Esophagus muscularis mucosa (tissue), 4 donors: Measurements from ENCODE around the gene JADE2. TPM values are rescaled to one million over a fixed set of nuclear protein-coding genes. Genes with fewer than 3 reads are reported as not detected.

ENCODE experiments used
- DNase-seq: peaks from one replicate; pipeline ENCODE4 v3.0.0-alpha.2; 2017; ENCODE audit errors: extremely low spot score
- H3K27ac ChIP-seq, 4 donors: fragments of 200-600 bp; sonication (generic); replicated peaks in 1 of 4; 1 replicate in 3 of 4; 2 replicates in 1 of 4; pipeline ENCODE4 v1.5.1; 2016 to 2019; ENCODE audit warnings: mild to moderate bottlenecking in 1 of 4
- H3K27me3 ChIP-seq, 4 donors: fragments of 200-600 bp; sonication (generic); one replicate each; pipeline versions ENCODE4 v1.5.1 to v1.6.0; 2016 to 2019
- H3K36me3 ChIP-seq, 4 donors: fragments of 200-600 bp; sonication (generic); one replicate each; pipeline ENCODE4 v1.5.1; 2016 to 2019
- H3K4me1 ChIP-seq, 4 donors: fragments of 200-600 bp; sonication (generic); one replicate each; pipeline ENCODE4 v1.5.1; 2016 to 2019
- H3K4me3 ChIP-seq, 4 donors: fragments of 200-600 bp; sonication (generic); 1 replicate in 2 of 4; 2 replicates in 2 of 4; pipeline ENCODE4 v1.5.1; 2016 to 2019; ENCODE audit warnings: mild to moderate bottlenecking in 4 of 4, moderate library complexity in 1 of 4
- H3K9me3 ChIP-seq, 4 donors: fragments of 200-600 bp; sonication (generic); 1 replicate in 3 of 4; 2 replicates in 1 of 4; pipeline ENCODE4 v1.5.1; 2016 to 2019
- CTCF ChIP-seq, 3 experiments: fragments of 200-600 bp in 2 of 3; fragments of 450-650 bp in 1 of 3; sonication (generic) in 2 of 3; IDR thresholded peaks; one replicate each; pipeline ENCODE4 v1.5.1; 2017 to 2019; ENCODE audit warnings: antibody characterized with exemption in 3 of 3, mild to moderate bottlenecking in 2 of 3, moderate library complexity in 1 of 3
- EP300 ChIP-seq: sonication (generic); formaldehyde crosslinking; IDR thresholded peaks from one replicate; pipeline ENCODE4 v1.6.1; 2017; ENCODE audit warnings: antibody characterized with exemption
- POLR2A ChIP-seq: fragments of 450-650 bp; IDR thresholded peaks from one replicate; pipeline ENCODE4 v1.6.1; 2017; ENCODE audit warnings: antibody characterized with exemption, moderate library complexity, mild to moderate bottlenecking, low read depth
- POLR2AphosphoS5 ChIP-seq, 2 donors: sonication (generic); formaldehyde crosslinking; IDR thresholded peaks; one replicate each; pipeline ENCODE4 v1.6.1; 2017; ENCODE audit warnings: antibody characterized with exemption in 2 of 2
- WGBS: methylation state at CpG from one replicate; pipeline ENCODE4 v1.1.5; 2018; 5-methylcytosine and 5-hydroxymethylcytosine counted together
- intact Hi-C: fragments of 100-400 bp; cut with DNase I; formaldehyde crosslinking; loops from one replicate; pipeline ENCODE4 v1.15.1; 2023
- total RNA-seq, 4 donors: library from RNA; depleted of rRNA; stranded (reverse); fragments of >200 nt; gene quantifications; one replicate each; pipeline versions ENCODE4 v1.1.0 to v1.2.1, GENCODE V29; 2016

JADE2 gene
- total RNA-seq, 4 donors from 2014 or later, result 55.5 to 95.5 (median 77.1) TPM

GRCh38 chr5:134526483-134527155, 1.1 kb downstream of the JADE2 start:
- peak; percentile 95 for DNase-seq
- TF ChIP-seq POLR2A, result no peak
- TF ChIP-seq POLR2AphosphoS5 (IDR thresholded peaks at IDR 0.05), result peak in 1 of 2 donors; percentile 54
- peak; percentile 44 to 65 (median 46) for TF ChIP-seq CTCF (IDR thresholded peaks at IDR 0.05)
- Histone ChIP-seq H3K36me3 (no peaks in the 10 kb centered on the region), H3K9me3 (no peaks in the 10 kb centered on the region), H3K4me3 (peak overlapping the region; percentile 79 to 97 (median 92)), H3K4me1 (peaks cover 39 to 61% (median 52%) of the 10 kb centered on the region in 4 donors), H3K27ac (peak overlapping the region; percentile 96 to 100 (median 99)), H3K27me3 (no peaks in the 10 kb centered on the region)
- 1% methylated on average over 28 of the region's 61 CpGs for WGBS
- intact Hi-C loops, result loop anchor here (1.0 kb wide), 2 partner anchors 60 to 155 kb away; partner anchors contain the start of gene UBE2B

- intact Hi-C loops, result loop anchor here (1.0 kb wide), 1 partner anchor 156 kb away; the partner anchor contains the start of gene UBE2B
- Histone ChIP-seq H3K4me3 (peak overlapping the region; percentile 79 to 97 (median 92)), H3K27ac (peak overlapping the region; percentile 96 to 100 (median 99)), H3K27me3 (no peaks in the 10 kb centered on the region), H3K4me1 (peaks cover 45 to 69% (median 60%) of the 10 kb centered on the region in 4 donors), H3K9me3 (no peaks in the 10 kb centered on the region), H3K36me3 (no peaks in the 10 kb centered on the region)
- under 1% methylated on average over 51 of the region's 57 CpGs for WGBS
- TF ChIP-seq EP300 (no peak), POLR2AphosphoS5 (IDR thresholded peaks at IDR 0.05) (peak; percentile 56 to 84), CTCF (IDR thresholded peaks at IDR 0.05) (peak in 2 of 3 experiments; percentile 90 to 91), POLR2A (peak; percentile 58)
- DNase-seq, result peak; percentile 95
These were observed 1.9 kb downstream of the JADE2 start for GRCh38 chr5:134527156-134527960.

DNA sequence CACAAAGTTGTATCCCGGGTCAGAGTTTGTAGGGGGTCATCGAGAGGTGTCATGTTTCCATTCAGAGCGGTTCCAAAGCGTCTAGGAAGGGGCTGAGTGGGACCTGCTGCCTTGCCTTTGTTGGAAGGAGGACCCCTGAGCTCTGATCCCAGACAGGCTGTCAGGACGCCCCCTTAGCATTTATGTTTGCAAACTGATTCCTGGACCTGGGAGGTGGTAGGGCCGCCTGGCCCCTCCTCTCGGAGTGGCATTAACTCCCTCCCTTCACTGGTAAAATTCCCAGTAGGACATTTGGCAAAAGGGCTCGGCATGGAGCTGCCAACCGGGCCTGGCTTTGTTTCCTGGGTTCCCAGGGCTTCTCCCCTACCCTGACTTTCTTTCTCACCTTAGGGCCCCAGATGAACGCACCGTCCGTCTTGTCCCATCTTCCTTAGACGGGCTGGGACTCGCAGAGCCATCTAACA, 2.5 kb downstream of the JADE2 start:
- WGBS, result 14% methylated on average over 14 of the region's 14 CpGs
- TF ChIP-seq POLR2A (no peak), EP300 (no peak), CTCF (IDR thresholded peaks at IDR 0.05) (no peak), POLR2AphosphoS5 (IDR thresholded peaks at IDR 0.05) (no peak)
- H3K27ac ChIP-seq, result peak overlapping the region; percentile 96 to 100 (median 99)
- peaks cover 51 to 75% (median 66%) of the 10 kb centered on the region in 4 donors for H3K4me1 ChIP-seq
- H3K27me3 ChIP-seq, result no peaks in the 10 kb centered on the region
- no peaks in the 10 kb centered on the region for H3K9me3 ChIP-seq
- H3K36me3 ChIP-seq, result no peaks in the 10 kb centered on the region
- intact Hi-C loops, result loop anchor here (1.0 to 2.0 kb wide), 2 partner anchors 47 to 157 kb away; partner anchors contain the start of gene UBE2B
- no peak for DNase-seq
- H3K4me3 ChIP-seq, result peak overlapping the region; percentile 79 to 97 (median 92)

- Histone ChIP-seq H3K9me3 (no peaks in the 10 kb centered on the region), H3K4me3 (peak overlapping the region; percentile 79 to 97 (median 92)), H3K27ac (peak overlapping the region; percentile 96 to 100 (median 99)), H3K27me3 (no peaks in the 10 kb centered on the region), H3K4me1 (peaks cover 57 to 75% (median 67%) of the 10 kb centered on the region in 4 donors), H3K36me3 (no peaks in the 10 kb centered on the region)
- no peak for DNase-seq
- intact Hi-C loops, result loop anchor here (2.0 kb wide), 1 partner anchor 46 kb away; no protein-coding TSS in a partner anchor
- TF ChIP-seq CTCF (IDR thresholded peaks at IDR 0.05), result no peak
- TF ChIP-seq POLR2AphosphoS5 (IDR thresholded peaks at IDR 0.05), result no peak
- no peak for TF ChIP-seq EP300
- no peak for TF ChIP-seq POLR2A
- WGBS, result 69% methylated on average over 4 of the region's 4 CpGs
These were observed 3.1 kb downstream of the JADE2 start for GRCh38 chr5:134528556-134528955.
